HG02973 (cell line): ENCODE data around the gene ADAMTS2.

Source experiments
- ATAC-seq: cut with Tn5 transposase; IDR thresholded peaks from one replicate; pipeline ENCODE4 v1.9.1; 2021; ENCODE audit warnings: moderate library complexity; ENCODE audit not compliant: unreplicated experiment

ADAMTS2 gene

DNA sequence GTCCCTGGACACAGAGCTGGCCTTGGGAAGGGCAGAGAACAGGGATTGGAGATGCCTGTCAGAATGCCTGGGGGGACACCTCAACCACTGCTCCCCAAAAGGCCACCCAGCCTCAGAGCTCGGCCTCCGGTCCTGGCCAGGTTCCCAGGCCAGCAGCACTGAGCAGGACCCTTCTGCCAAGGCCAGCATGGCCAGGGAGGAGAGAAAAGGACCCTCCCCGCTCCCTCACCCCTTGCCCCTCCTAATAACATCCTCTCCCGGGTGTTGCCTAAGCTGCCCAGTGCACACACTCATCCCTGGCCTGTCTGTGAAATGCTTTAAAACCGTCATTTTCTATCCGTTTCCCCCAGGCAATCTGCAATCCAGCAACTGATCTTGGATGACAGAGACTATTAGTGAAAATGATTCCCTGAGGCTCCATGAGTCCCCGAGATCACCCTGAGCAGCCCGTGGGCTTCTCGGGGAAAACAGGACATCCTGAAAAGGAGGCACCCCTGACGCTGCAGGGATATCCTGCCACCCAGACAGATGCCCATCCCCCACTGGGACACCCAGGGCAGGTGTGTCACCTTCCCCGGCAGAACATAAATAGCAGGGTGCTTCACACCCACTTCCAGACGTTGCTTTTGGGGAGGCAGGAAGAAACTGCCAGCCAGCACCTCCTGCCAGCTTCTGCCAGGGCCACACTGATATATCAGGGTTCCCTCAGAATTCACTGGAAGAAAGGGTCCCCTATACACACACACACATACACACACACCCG is 75.3 kb downstream of the ADAMTS2 start:
- no peak for ATAC-seq

GRCh38 chr5:179268966-179269693 is 76.1 kb downstream of the ADAMTS2 start:
- ATAC-seq: no peak

DNA sequence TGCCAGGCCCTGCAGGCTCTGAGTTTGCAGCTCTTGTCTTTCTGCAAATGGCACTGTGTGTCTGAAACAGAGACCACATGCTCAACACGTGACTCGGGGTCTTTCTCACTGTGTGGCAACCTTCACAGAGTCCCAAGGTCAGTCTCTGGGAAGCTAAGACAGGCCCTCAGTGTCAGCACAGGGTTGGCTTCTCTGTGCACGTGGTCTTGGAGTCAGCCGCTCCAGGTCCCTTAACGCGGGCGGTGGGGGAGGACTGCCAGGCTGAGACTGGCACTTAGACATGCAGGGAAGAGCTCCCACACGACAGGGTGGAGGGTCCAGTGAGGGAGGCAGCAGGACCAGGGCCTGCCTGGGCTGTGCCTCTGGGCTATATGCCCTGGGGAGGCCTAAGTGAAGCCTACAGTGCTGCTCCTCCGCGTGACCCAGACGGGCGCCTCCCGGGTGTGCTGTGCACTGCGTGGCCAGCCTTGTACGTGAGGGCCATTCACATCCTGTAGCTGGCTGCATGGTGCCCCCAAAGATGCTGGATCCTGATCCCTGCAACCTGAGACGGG is 76.8 kb downstream of the ADAMTS2 start:
- no peak for ATAC-seq

DNA sequence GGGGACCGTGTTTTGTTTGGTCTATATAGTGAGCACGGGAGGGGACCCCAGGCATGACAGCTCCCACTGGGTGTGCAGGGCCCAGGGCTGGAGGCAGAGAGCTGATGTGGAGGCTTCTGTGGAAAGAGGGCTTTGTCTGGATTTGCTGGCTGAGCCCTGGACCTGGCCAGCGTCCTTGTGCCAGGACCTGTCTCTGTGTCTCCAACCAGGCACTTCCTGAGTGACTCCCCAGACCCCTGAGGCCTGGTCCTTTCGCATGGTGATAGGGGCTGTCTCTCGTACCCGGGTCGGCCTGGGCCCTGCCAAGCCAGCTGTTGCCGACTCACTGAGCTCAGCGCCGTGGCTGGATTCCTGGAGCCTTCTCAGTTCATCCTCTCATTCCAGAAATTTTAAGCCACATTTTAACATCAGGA is 77.6 kb downstream of the ADAMTS2 start:
- ATAC-seq: no peak

DNA sequence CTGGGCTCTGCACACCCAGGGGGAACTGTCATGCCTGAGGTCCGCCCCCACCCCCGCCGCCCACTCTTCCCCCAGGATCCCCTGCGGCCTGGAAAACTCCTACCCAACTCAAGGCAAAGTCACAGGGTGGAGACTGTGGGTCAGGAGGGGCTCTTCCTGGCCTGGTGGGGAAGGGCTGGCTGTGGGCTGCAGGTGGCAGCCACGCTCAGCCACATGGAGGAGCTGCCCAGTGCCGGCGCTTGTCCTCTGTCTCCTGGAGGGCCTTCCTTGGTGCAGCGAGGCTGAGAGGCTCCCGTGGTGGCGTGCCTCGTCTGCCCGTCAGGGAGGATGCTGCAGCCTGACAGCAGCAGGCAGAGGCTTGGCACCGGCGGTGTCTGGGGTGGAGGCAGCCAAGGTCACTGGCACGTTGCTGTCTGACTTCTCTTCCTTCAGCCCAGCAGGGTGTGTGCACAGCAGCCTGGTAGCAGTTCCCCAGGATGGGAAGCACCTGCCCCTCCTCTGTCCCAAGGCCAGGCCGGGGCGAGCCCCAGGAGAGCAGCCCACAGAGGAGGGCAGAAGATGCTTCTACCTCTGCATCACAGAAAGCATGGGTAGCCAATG is 78.1 kb downstream of the ADAMTS2 start:
- no peak for ATAC-seq

DNA sequence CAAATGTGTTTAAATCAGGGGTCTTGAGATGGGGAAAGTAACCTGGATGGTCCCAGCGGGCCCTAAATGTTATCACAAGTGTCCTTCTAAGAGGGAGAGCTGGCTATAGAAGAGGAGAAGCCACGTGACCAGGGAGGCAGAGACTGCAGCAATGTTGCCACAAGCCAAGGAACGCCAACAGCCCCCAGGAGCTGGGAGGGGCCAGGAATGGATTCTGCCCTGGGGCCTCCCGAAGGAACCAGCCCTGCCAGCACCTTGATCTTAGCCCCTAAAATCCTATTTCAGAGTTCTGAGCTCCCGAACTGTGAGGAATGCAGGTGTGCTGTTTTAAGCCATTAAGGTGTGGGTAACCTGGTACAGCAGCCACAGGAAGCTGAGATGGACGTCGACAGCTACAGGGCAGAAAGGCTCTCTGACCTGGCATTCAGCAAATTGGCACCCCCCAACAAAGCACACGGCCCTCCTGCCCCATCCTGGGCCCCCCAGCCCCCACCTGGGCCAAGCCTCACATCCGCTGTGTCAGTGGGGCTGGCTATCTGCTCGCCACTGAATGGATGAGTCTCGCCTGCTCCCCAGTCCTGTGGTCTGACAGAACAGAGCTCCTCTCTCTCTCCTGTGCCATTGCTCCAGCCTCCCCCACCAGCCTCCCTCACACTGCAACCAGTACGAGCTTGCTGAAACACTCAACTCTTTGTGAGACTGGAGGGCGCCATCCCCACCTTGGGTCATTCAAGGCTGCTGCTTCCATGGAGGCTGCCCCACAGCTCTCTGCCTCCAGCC is 78.8 kb downstream of the ADAMTS2 start:
- ATAC-seq: no peak

DNA sequence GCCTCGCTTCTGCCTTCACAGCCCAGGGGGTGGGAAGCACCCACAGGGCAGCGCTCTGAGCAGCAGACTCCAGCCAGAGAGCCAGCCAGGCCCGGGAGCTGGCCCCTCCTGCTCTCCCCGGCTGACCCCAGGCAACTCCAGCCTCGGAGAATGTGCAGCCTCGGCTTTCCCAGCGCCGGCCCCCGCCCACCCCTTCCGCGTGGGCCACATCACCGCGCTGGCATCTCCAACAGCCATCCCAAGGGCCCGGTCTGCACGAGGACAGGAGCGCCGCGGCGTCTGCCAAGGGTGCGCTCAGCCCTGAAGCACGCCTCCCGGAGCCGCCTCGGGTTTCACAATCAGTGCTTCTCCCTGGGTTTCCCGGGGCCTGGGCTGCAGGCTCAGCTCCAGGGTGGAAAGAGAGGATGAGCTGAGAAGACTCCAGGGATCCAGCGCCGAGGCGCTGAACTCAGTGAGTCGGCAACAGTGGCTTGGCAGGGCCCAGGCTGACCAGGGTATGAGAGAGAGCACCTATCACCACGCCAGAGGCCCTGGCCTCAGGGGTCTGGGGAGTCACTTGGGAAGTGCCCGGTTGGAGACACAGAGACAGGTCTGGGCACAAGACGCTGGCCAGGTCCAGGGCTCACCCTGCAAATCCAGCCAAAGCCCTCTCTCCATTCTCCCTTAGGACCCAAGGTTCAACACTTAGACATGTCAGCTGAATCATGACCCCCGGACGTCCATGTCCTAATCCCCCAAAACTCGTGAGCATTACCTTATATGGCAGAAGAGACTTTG is 79.6 kb downstream of the ADAMTS2 start:
- ATAC-seq: no peak

- no peak for ATAC-seq
These were observed 80.3 kb downstream of the ADAMTS2 start for GRCh38 chr5:179264783-179265513.

GRCh38 chr5:179264053-179264782 is 81.0 kb downstream of the ADAMTS2 start:
- no peak for ATAC-seq

GRCh38 chr5:179263391-179264052 is 81.7 kb downstream of the ADAMTS2 start:
- ATAC-seq: no peak

DNA sequence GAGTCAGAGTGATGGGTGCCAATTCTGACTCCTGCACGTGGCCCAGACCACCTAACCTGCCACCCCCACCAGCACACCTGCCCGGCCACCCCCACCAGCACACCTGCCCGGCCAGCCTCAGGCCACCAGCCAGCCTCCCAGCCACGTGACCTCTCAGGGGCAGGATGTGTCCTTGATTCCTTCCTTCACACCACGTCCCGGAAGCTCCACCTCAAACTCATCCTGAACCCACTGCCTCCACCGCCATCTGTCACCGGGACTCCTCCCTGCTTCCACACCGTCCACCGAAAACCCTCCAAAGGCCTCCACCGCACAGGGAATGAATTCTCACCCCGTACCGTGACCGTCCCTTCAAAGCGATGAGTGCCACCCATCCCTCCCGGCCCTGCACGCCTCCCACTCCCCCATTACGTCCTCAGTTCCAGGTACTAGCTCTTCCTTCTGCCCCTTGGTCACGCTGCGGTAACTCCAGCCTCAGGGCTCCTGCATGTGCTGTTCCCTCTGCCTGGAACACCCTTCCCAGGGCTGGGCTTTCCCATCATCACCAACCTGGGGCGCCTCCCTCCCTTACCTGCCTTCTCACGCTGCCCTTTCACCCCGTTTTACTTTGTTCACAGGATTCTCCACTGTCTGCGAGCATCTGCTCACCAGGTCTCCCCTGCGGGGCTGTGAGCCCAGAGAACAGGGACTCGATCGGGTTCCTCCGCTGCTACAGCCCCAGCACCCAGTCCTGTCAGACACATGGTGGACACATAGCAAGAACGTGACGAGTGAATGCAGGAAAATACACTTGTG is 82.9 kb downstream of the ADAMTS2 start:
- ATAC-seq: no peak

- no peak for ATAC-seq
These were observed 83.7 kb downstream of the ADAMTS2 start for GRCh38 chr5:179261301-179262125.

DNA sequence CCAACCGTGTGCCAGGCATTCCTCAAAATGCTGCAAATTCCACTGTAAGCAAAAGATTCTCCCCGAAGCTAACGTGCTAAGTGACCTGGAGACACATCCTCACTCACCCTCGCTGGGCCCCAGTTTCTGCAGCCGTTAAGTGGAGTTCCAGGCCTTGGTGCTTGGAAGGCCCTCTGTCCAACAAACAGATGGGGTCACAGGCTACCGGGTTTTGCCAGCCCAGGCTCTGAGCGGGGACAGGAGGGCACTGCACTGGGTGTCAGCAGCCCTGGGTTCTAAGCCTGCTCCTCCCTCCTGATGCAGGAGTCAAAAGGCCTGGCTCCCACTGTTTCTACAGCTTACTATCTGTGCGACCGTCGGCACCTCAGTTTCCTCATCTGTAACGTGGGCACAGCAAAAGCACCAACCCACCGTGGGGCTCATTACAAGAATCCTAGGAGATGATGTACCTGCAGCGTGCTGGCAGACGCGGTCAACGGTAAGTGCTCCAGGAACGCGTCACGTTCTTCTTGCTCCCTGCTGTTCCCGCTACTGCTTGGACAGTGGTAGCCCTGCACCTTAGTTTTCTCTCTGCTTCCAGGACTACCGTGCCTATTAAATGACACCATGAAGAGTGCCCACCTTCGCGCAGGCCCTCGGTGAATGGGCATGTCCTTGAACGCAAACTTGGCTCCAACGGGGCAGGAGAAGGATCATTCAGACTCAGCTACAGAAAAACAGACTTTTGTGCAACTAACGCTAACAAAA is 84.8 kb downstream of the ADAMTS2 start:
- no peak for ATAC-seq

DNA sequence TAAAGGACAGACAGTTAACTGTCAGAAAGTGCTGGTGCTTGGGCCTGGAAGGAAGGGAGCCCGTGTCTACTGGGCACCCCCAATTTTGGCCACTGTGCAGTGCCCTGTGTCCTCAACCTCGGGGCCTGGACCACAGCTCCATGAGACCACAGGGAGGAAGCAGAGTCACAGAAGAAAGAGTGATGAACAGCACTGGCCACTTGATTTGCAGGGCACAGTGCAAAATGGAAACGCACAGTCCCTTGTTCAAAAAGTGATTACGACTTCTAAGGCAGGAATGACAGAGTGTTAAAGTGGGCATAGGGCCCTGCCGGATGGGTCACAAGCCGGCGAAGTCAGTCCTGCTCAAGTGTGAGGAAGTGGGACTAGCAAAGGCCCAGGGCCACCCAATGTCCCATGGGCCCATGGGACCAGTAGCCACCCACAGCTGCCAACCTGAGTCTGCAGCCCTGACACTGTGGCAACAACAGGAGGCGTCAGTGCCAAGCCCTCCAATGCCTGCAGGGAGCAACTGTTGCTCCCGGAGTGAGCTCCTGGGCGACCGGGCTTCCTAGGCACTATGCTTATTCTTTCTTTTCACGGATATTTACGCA is 85.4 kb downstream of the ADAMTS2 start:
- ATAC-seq: no peak

DNA sequence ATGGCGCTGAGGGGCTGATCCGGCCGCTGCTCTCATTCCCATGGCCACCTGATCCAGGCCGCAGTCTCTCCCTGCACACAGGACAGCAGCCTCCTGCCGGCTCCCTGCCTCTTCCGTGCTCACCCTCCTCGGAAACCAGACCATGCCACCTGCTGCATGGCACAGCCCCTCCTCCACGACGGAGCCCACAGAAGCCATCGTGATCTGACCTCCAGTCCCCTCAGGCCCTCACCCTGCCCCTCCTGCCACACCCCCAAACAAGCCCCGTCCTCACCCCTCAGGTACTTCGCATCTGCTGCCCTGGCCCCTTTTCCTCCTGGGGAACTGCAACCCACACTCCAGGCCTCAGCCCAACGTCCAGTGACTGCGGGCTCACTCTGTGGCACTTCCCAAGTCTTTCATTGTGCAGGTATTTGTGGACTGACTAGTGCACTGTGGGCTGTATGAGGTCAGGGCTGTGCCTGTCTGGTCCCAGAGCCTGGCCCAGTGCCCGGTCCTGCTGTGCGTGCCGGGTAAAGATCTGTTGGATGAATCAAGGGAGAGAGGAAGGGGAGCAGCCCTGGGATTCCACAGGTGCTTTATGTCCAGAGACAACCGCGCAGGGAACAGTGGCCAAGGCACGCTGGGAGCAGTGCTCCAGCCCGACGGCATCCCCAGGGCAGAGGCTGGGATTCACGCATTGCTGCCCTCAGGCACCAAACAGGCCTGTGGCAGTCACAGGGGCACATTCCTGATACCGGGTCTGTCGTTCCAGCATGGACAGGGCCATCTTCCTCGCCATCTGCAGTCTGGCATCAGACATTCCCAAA is 86.1 kb downstream of the ADAMTS2 start:
- ATAC-seq: no peak
